Measurements from ENCODE around the gene SH3BGRL2. TPM values are rescaled to one million over a fixed set of nuclear protein-coding genes. Genes with fewer than 3 reads are reported as not detected.
"Not testable (repeated sequence)": the region's sequence is repeated elsewhere in the genome, so short reads cannot be mapped to it uniquely, and the experiment has no call there.

Gene SH3BGRL2
- total RNA-seq, 1 donor from 2014 or later = 31.6 TPM

DNA sequence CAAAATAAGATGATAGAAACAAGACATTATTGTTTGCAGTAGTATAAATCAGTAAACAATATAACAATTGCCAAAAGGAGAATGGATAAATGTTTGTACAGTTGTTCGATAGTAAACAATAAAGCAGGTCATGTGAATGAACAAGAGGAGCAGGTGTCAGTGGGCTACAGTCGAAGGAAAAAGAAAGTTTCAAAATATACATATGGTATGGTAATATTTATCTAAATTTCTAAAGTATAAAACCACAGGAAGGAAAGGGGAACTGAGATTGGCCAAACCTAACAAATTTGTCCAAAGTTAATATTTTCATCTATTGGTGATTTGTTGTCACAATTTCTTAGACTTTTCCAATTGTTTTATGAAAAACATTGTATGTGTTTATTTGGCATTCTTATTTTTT is 110.9 kb downstream of the SH3BGRL2 start:
- H3K27me3 ChIP-seq (ENCODE audit: control insufficient read depth, insufficient read depth, low read length) = no peaks in the 10 kb centered on the region
- TF ChIP-seq CTCF (IDR thresholded peaks at IDR 0.05; ENCODE audit: insufficient read depth, low read length, poor library complexity, severe bottlenecking) = no peak
- H3K36me3 ChIP-seq (ENCODE audit: control insufficient read depth, insufficient read depth, low read length) = no peaks in the 10 kb centered on the region
- no peak for DNase-seq (ENCODE audit: low read depth)
- H3K4me3 ChIP-seq (ENCODE audit: low read depth, low read length) = no peak overlapping the region

DNA sequence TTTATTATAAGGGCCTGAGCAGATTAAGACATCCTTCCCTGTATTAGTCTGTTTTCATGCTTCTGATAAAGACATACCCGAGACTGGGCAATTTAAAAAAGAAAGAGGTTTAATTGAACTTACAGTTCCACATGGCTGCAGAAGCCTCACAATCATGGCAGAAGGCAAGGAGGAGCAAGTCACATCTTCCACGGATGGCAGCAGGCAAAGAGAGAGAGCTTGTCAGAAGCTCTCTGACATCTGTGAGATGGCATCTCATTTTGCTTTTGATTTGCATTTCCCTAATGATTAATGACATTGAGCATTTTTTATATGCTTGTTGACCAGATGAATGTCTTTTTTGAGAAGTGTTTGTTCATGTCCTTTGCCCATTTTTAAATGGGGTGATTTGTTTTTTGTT is 114.2 kb downstream of the SH3BGRL2 start:
- not testable (repeated sequence) for H3K36me3 ChIP-seq (ENCODE audit: control insufficient read depth, insufficient read depth, low read length); H3K27me3 ChIP-seq (ENCODE audit: control insufficient read depth, insufficient read depth, low read length); H3K4me3 ChIP-seq (ENCODE audit: low read depth, low read length); DNase-seq (ENCODE audit: low read depth)

GRCh38 chr6:79746325-79746724 is 115.2 kb downstream of the SH3BGRL2 start:
- H3K36me3 ChIP-seq (ENCODE audit: control insufficient read depth, insufficient read depth, low read length); H3K27me3 ChIP-seq (ENCODE audit: control insufficient read depth, insufficient read depth, low read length); H3K4me3 ChIP-seq (ENCODE audit: low read depth, low read length); DNase-seq (ENCODE audit: low read depth): not testable (repeated sequence)

GRCh38 chr6:79750806-79751205 is 119.7 kb downstream of the SH3BGRL2 start:
- DNase-seq (ENCODE audit: low read depth) = no peak

More at GRCh38 chr6:79750806-79751205, 119.7 kb downstream of the SH3BGRL2 start:
- H3K4me3 ChIP-seq (ENCODE audit: low read depth, low read length) = no peak overlapping the region
- TF ChIP-seq CTCF (IDR thresholded peaks at IDR 0.05; ENCODE audit: insufficient read depth, low read length, poor library complexity, severe bottlenecking) = no peak
- H3K27me3 ChIP-seq (ENCODE audit: control insufficient read depth, insufficient read depth, low read length) = no peaks in the 10 kb centered on the region
- no peaks in the 10 kb centered on the region for H3K36me3 ChIP-seq (ENCODE audit: control insufficient read depth, insufficient read depth, low read length)

Other genes with a start within 250 kb of the SH3BGRL2 start
- 5.1 and 7.0 TPM in 2 replicates for gene LCA5, start 93.9 kb upstream of the SH3BGRL2 start, total RNA-seq

Measured in kidney epithelial cell (primary cell).